HG03378 (cell line): ENCODE results near the gene CPOX.
"Not testable (repeated sequence)": the region's sequence is repeated elsewhere in the genome, so short reads cannot be mapped to it uniquely, and the experiment has no call there.

Experiments
- ATAC-seq: cut with Tn5 transposase; IDR thresholded peaks from one replicate; pipeline ENCODE4 v1.9.1; 2021; ENCODE audit warnings: mild to moderate bottlenecking, moderate library complexity; ENCODE audit not compliant: unreplicated experiment

CPOX gene

DNA sequence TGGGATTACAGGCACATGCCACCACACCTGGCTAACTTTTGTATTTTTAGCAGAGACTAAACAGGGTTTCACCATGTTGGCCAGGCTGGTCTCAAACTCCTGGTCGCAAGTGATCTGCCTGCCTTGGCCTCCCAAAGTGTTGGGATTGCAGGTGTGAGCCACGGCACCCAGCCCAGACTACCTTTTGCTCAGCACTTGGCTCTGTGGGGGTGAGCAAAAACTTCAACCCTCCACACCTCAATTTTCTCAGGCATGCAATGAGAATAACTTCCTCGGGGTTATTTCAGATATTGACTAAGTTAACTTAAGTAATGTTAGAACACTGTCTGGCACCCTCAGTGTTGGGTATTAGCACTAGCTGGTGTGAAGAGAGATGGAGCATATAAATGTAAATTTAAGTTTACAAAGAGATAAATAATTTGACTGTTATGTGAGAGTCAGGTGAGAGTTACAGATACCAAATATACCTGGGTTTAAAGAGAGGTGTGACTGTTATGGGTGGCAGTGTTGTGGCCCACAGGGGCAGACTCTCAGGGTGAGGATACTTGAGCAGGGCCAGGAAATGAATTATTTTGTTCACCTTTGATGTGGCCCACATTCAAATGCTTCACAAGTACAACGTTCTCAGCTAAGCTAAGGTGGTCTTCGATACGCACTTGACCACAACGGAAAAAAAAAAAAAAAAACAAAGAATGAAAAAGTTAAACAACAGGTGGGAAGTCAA, 29.0 kb downstream of the CPOX start:
- ATAC-seq = no peak

DNA sequence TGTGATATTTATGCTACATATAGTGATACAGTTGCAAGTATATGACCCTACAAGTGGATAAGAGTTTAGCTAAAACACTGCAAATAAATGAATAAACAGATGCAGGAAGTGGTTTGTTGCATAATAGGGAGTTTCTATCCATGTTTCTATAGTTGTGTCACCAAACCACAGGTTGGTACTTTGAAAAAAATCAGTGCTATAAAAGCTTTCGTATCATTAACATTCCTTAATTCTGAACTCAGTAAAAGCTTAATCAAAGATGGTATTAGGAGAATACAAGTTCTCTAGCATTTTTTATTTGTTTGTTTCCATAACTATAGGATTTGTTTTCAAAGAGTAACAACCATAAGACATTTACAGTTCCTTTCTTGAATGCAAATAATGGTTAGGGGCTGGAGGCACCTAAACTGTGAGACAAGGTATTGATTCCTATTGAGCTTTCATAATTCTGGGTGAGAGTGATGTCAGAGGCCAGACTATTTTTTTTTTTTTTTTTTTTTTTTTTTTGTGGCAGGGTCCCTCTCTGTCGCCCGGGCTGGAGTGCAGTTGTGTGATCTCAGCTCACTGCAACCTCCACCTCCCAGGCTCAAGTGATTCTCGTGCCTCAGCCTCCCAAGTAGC, 29.6 kb downstream of the CPOX start:
- ATAC-seq = peak; percentile 61

DNA sequence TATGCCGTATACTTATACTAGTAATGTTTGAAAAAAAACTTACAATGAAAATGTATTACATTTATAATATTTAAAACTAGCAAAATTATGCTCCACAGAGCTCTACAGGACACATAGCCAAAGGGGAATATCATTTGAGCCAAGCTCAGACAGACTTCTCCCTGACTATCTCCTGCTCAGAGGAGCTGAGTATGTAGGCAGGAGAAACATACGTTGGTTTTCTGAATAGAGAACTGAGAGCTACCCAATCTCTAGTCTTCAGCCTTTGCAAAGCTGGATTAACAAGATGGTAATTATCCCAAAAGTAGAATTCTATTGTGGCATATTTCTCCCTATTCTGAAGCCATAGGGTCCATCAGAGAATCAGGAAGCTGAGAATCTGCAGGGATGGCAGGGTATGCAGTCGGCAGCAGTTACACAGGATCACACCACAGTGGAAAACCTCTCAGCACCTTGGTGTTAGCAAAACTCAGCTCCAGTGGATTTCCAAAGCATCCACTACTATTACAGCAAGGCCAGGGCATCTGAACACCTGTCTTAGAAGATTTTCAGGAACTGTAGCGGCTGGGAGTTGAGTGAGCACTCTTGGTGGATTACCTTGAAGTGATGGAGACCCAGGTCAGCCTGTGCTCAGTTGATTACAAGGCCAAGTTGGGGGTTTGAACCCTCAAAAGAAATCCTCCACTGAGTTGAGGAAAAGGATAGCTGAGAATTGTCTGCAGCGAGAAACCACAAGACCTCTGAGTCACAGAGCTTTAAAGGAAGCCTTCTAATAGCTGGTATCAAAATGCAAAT, 31.5 kb downstream of the CPOX start:
- ATAC-seq = peak; percentile 21

DNA sequence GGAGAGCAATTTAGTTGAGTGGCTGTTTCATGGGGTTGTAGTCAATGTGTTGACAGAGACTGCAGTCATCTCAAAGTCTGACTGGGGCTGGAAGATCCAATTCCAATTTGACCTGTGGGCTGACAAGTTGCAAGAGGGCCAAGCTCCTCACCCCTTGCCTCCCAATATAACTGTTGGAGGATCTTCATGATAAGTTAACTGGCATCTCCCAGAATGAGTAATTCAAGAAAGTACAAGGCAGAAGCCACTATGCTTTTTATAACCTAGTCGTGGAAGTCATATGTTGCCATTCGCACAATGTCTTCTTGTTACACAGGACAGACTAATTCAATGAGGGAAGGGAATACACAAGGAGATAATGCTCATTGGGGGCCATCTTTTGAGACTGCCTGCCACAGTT, 32.5 kb downstream of the CPOX start:
- ATAC-seq = no peak

DNA sequence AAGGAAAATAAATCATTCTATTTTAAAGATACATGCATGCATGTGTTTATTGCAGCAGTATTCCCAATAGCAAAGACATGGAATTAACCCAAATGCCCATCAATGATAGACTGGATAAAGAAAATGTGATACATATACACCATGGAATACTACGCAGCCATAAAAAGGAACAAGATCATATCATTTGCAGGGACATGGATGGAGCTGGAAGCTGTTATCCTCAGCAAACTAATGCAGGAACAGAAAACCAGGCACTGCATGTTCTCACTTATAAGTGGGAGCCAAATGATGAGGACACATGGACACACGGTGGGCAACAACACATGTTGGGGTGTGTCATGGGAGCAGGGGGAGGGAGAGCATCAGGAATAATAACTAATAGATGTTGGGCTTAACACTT, 33.6 kb downstream of the CPOX start:
- ATAC-seq = not testable (repeated sequence)

DNA sequence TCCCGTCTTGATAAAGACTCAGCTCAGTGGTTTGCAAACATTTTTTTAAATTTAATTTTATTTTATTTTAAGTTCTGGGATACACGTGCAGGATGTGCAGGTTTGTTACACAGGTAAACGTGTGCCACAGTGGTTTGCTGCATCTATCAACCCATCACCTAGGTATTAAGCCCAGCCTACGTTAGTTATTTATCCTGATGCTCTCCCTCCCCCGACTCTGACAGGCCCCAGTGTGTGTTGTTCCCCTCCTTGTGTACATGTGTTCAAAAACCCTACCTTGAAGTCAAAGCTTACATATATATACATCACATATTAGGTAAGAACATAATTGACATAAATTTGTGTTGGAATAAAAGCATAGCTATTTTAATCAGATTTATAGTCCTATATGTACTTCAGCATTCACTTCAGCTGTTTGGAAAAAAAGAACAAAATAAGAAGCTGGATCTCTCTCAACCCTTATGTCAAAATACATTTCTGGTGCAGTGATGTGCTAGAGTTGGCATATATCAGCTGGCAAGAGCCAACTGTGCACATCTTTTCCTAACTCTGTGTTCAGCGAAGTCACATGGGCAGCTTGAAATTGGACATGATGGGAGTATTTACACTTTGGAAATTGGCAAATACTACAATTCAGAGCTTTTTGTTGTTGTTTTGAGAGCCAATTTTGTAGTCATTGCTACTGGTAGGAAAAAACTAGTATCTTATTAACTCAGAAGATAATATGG, 35.1 kb downstream of the CPOX start:
- ATAC-seq = no peak

GRCh38 chr3:98557324-98558010, 35.9 kb downstream of the CPOX start:
- peak; percentile 24 for ATAC-seq

DNA sequence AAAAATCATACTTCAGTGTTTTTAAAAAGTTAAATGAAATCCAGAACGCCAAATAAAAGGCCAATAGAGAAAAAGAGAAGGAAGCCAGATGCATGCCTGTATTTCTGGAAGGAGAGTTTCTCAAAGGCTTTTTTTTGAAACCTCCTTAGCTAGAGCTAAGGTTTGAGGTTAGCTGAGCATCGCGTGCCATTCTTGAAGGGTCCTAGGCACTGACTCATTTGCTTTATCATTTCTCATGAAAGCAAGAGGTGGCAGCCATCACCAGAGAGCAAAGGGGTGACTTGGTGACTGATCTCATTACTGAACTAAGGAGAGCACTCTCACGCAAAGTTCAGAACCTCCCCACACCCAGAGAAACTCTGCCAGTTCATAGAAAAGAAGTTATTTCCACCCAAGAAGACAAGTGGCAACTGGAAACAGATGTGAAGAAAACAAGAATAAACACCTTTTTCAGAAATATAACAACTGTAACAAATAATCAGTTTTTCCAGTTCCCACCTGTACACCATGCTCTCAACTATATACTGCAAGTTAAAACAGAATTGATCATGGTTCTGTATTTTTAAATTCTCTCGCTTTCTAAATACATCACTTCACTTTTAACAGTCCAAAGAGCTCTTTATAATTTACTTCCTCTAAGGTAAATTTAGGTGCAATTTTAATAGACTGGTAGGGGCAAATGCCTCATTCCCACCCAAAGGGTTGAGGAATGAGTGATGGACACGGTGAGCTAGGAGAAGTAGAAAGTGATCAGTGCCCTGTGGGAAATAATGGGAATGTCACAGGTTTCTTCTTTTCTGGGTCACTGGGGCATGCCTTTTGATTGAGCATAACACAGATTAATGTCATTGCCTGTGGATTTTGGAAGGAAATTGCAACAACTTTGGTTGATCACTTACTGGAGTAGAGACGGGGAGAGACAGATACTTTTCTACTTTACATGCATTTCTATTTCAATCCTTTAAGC, 37.0 kb downstream of the CPOX start:
- ATAC-seq = peak; percentile 81

- ATAC-seq = no peak
Measured at GRCh38 chr3:98555025-98555379, 38.4 kb downstream of the CPOX start.

DNA sequence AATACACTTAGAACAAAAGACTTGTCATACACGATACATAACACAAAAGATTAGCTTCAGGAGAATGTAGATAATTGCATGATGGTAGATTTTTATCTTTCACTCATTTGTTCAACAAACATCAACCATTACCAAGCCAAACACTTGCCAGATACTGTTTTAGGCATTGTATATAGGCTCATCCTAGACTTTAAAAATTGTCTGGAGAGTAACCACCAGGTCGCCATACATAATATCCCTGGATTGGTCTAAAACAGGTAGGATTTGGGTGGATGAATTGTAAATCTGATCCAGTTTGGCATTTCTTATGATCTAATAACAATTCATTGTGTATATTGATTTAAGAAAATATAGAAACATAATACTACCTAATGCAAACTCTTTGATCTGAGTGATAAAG, 38.8 kb downstream of the CPOX start:
- ATAC-seq = no peak

- ATAC-seq = no peak
Measured at GRCh38 chr3:98553753-98554152, 39.7 kb downstream of the CPOX start.

GRCh38 chr3:98553021-98553563, 40.3 kb downstream of the CPOX start:
- ATAC-seq = no peak

DNA sequence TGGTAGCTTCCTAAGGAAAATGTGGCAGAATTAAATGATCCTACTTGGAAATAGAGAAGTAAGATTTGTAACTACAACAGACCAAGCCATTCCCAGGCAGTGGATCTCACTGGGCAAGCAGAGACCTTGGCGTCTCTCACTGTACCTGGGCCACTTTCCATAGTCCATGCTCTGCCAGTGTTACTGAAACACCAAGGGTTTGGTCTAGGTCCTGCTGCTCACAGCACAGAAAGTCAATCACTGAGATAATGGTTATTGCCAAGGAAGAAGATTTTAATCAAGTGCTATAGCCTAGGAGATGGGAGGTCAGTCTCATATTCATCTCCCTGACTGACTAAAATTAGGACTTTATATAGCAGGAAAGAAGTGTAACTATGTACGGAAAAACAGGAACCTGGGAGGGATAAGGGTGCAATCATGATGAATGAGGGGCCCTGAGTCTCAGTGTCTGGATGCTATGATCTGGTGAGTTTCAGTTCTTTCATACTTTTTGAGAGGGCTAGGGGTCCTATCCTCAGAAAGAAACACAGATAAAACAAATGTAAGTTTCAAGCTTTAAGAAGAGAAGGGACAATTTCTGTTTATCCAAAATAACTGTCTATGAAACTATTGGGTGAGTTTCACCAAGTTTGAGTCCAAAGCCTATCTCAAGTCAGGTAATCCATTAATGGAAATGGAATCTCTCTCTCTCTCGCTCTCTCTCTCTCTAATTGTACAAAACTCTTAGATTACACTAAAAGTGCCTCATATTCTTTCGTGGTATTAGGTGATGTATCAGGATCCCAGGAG, 41.0 kb downstream of the CPOX start:
- ATAC-seq = no peak

GRCh38 chr3:98551754-98552153, 41.7 kb downstream of the CPOX start:
- ATAC-seq = no peak

GRCh38 chr3:98551236-98551635, 42.2 kb downstream of the CPOX start:
- ATAC-seq = no peak

- no peak for ATAC-seq
Measured at GRCh38 chr3:98550833-98551232, 42.6 kb downstream of the CPOX start.

GRCh38 chr3:98548544-98548943, 44.9 kb downstream of the CPOX start:
- no peak for ATAC-seq

DNA sequence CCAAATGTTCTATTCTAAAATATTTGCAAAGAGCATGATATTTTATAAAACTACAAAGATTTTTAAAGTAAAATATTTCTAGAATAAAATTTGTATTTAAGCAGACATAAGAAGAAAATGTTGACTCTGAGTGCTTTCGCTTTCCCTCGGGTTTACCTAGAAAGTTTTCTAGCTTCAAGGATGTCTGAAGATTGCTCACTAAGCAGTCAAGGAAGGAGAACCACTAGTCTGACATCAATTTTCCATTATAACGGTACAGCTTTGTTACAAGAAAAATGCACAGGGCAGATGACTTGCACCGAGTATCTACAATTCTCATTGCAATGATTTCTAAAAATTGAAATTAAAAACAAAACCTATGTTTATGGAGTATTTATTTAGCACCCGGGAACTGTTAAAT, 47.5 kb downstream of the CPOX start:
- ATAC-seq = peak; percentile 64

GRCh38 chr3:98542623-98543022, 50.8 kb downstream of the CPOX start:
- no peak for ATAC-seq
